ENCODE data around the gene ENTPD5. TPM values are rescaled to one million over a fixed set of nuclear protein-coding genes. Genes with fewer than 3 reads are reported as not detected.

Gene ENTPD5
- total and polyA plus RNA-seq, 2 of the 4 experiments (the other 2 are of a cell fraction), result 7.3 to 8.1 TPM

DNA sequence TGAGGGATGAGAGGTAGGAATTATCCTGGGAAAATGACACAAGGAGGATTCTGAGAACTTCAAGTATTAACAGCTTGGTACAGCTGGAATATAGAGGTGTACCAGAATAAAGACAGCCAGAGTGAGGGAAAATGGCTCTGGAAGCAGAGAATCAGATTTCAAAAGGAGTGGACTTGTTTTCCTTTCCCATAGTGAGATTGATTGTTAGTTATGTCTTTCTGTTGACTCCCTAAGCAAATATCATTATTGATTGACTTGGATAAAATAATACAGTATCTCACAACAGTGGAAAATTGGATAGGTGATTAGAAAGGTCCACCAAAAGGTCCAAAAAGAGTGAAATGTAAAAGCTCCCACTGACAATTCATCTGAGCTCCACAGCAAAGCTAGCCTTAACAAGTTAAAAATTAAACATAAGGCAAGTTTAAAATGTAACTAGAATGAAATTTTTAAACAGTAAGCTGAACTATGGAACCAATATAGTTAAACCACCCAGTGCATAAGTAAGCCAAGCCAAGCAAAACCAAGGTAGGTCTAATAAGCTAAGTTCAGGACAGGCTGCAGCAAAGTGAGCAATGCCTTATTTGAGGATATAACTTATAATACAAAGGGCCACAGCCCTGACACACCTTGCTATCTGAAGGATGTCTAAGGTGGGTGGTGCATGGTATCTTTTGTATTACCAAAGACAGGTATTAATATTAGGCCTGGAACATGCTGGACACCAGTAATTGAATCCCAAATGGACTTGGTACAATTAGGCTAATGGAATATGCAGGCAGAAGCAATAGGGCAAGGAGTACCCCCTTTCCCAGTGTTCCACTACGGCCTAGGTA is 21.8 kb downstream of the ENTPD5 start:
- ATAC-seq (ENCODE audit: low read depth), result no peak
- dilution Hi-C loops (cut with HindIII; ENCODE audit: low sequenced_read_pairs, unreplicated experiment), result no loop called here

More for the DNA sequence above, 21.8 kb downstream of the ENTPD5 start:
- H3K27me3 ChIP-seq (ENCODE audit: control insufficient read depth, insufficient read depth, low read length), result no peaks in the 10 kb centered on the region
- H2AK9ac ChIP-seq (replicated peaks; ENCODE audit: low read depth, low read length, poor library complexity), result no peak overlapping the region
- no peak overlapping the region for H3K14ac ChIP-seq (replicated peaks; ENCODE audit: low read depth, low read length)
- no peak overlapping the region for H3K23ac ChIP-seq (ENCODE audit: low read depth, low read length)
- no peak overlapping the region for H2BK5ac ChIP-seq (ENCODE audit: low read depth, low read length, poor library complexity, severe bottlenecking)
- CTCF ChIA-PET, result no interaction called here
- no peaks in the 10 kb centered on the region for H3K9me1 ChIP-seq (ENCODE audit: insufficient read depth, low read length)
- no peak overlapping the region for H3K27ac ChIP-seq (ENCODE audit: insufficient read depth, low read length)
- no peak for TF ChIP-seq CHD1 (IDR thresholded peaks at IDR 0.05; ENCODE audit: low read depth, low read length)
- TF ChIP-seq CEBPB (IDR thresholded peaks at IDR 0.05; ENCODE audit: low read depth, low read length), result no peak
- no peak for TF ChIP-seq MAFK (IDR thresholded peaks at IDR 0.05; ENCODE audit: low read depth, low read length)
- TF ChIP-seq POLR2A (IDR thresholded peaks at IDR 0.05; ENCODE audit: low read depth, low read length), result no peak
- TF ChIP-seq RAD21 (IDR thresholded peaks at IDR 0.05; ENCODE audit: low read length), result no peak
- no peak for TF ChIP-seq RCOR1 (IDR thresholded peaks at IDR 0.05; ENCODE audit: insufficient replicate concordance, low read length)
- no peak for TF ChIP-seq FOS (IDR thresholded peaks at IDR 0.05; ENCODE audit: low read depth, low read length)
- no peak for TF ChIP-seq NFE2L2 (IDR thresholded peaks at IDR 0.05; ENCODE audit: low read depth, low read length)
- TF ChIP-seq, protein P1, sequence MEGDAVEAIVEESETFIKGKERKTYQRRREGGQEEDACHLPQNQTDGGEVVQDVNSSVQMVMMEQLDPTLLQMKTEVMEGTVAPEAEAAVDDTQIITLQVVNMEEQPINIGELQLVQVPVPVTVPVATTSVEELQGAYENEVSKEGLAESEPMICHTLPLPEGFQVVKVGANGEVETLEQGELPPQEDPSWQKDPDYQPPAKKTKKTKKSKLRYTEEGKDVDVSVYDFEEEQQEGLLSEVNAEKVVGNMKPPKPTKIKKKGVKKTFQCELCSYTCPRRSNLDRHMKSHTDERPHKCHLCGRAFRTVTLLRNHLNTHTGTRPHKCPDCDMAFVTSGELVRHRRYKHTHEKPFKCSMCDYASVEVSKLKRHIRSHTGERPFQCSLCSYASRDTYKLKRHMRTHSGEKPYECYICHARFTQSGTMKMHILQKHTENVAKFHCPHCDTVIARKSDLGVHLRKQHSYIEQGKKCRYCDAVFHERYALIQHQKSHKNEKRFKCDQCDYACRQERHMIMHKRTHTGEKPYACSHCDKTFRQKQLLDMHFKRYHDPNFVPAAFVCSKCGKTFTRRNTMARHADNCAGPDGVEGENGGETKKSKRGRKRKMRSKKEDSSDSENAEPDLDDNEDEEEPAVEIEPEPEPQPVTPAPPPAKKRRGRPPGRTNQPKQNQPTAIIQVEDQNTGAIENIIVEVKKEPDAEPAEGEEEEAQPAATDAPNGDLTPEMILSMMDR (conservative IDR thresholded peaks at IDR 0.05; ENCODE audit: low read depth, low read length), result no peak
- no peak for TF ChIP-seq SMC3 (IDR thresholded peaks at IDR 0.05; ENCODE audit: low read depth, low read length)
- no peaks in the 10 kb centered on the region for H3K9me3 ChIP-seq (ENCODE audit: control insufficient read depth, insufficient read depth, low read length)
- no peak overlapping the region for H3K4ac ChIP-seq (ENCODE audit: low read depth, low read length)
- DNase-seq, result no peak
- no peak overlapping the region for H3K9ac ChIP-seq (ENCODE audit: low read depth, low read length)
- in situ Hi-C loops (cut with MboI; ENCODE audit: low sequenced_read_pairs), result no loop called here
- no peaks in the 10 kb centered on the region for H4K20me1 ChIP-seq (ENCODE audit: insufficient read depth, low read length)
- no peaks in the 10 kb centered on the region for H3K79me1 ChIP-seq (ENCODE audit: low read depth in 1 of 2, low read length in 2 of 2)
- no peak overlapping the region for H4K5ac ChIP-seq (ENCODE audit: low read depth, low read length)
- no peak overlapping the region for H2AFZ ChIP-seq (replicated peaks; ENCODE audit: low read length, poor library complexity)
- no peak overlapping the region for H3K56ac ChIP-seq (ENCODE audit: extremely low read depth, insufficient read depth, low read length)
- no peak overlapping the region for H4K91ac ChIP-seq (ENCODE audit: insufficient read depth, low read depth, low read length)
- no peaks in the 10 kb centered on the region for H3K4me1 ChIP-seq (ENCODE audit: control insufficient read depth, insufficient read depth, low read length)
- intact Hi-C loops (cut with micrococcal nuclease), result no loop called here
- H2BK20ac ChIP-seq (ENCODE audit: low read depth, low read length), result no peak overlapping the region
- no peak overlapping the region for H2BK120ac ChIP-seq (ENCODE audit: low read depth, low read length)
- no peak overlapping the region for H3K4me3 ChIP-seq (ENCODE audit: insufficient read depth, low read depth, low read length)
- no peak overlapping the region for H4K8ac ChIP-seq (ENCODE audit: low read depth in 2 of 2, low read length in 2 of 2)
- WGBS, 2 experiments (ENCODE audit: extremely low coverage in 2 of 2, insufficient read length in 1 of 2), result no CpG with 5 or more reads among the region's 1 CpG
- peaks cover 5% of the 10 kb centered on the region; the same call in 1 of the 2 replicates for H3K36me3 ChIP-seq (ENCODE audit: control insufficient read depth, insufficient read depth, low read length)
- no TSS peak for BruUV-seq (replicated peaks)
- no peak overlapping the region for H3K18ac ChIP-seq (ENCODE audit: low read depth, low read length)
- no peak overlapping the region for H3K4me2 ChIP-seq (ENCODE audit: low read depth, low read length)
- H2AK5ac ChIP-seq (ENCODE audit: low read depth, low read length), result no peak overlapping the region
- H2BK15ac ChIP-seq (ENCODE audit: low read depth, low read length), result no peak overlapping the region
- POLR2A ChIA-PET (ENCODE audit: unreplicated experiment), result no interaction called here
